HCT116 (cell line): ENCODE results near the gene KMT5C. TPM values are rescaled to one million over a fixed set of nuclear protein-coding genes. Genes with fewer than 3 reads are reported as not detected.

Source experiments
- ATAC-seq: fragments of 200-7000 bp; cut with Tn5 transposase; 2 replicates; pipeline ENCODE4 v1.9.1; 2020; ENCODE audit warnings: mild to moderate bottlenecking, moderate library complexity
- BruUV-seq: library from RNA; stranded (reverse); fragments of 400-500 nt; replicated peaks from 2 replicates; lab custom pipeline; 2021; lab: Mats Ljungman, UMichigan
- CTCF ChIA-PET: fragments of 300-600 bp; sonication (Branson Sonifier 250); formaldehyde crosslinking; loops from one replicate; lab custom pipeline; 2021; ENCODE audit warnings: antibody characterized with exemption; lab: Charles Lee
- POLR2A ChIA-PET: fragments of 300-600, 350-600 bp; sonication (Branson Sonifier 250); formaldehyde crosslinking; loops from one replicate; lab custom pipeline; 2021; ENCODE audit warnings: antibody characterized with exemption; lab: Charles Lee
- RAD21 ChIA-PET, 2 experiments: fragments of 300-600 bp; sonication (Branson Sonifier 250); formaldehyde crosslinking; loops; one replicate each; lab custom pipeline; 2023; ENCODE audit warnings: low total read pairs in 2 of 2; ENCODE audit not compliant: uncharacterized antibody in 2 of 2, unreplicated experiment in 2 of 2, low non-redundant PET in 1 of 2; lab: Charles Lee
- DNase-seq: peaks from one replicate; pipeline ENCODE4 v3.0.0-alpha.2; 2010; ENCODE audit warnings: low read depth, low spot score
- H2AFZ ChIP-seq: fragments of 200-600 bp; shearing (Covaris generic), sonication (generic); 2 replicates; pipeline ENCODE4 v1.6.1; 2017; ENCODE audit warnings: low read depth, mixed run types, mixed read lengths, antibody characterized with exemption, low read length; ENCODE audit not compliant: poor library complexity, severe bottlenecking
- H3K27ac ChIP-seq: 2 replicates; pipeline ENCODE4 v1.5.1; 2012; ENCODE audit warnings: low read depth, low read length
- H3K27me3 ChIP-seq: fragments of 200-600 bp; sonication (generic); 2 replicates; pipeline ENCODE4 v1.6.1; 2016; ENCODE audit warnings: mixed run types, low read length, mixed read lengths; ENCODE audit not compliant: insufficient read depth
- H3K36me3 ChIP-seq, 2 experiments: fragments of 200-500 bp in 1 of 2; fragments of 200-600 bp in 1 of 2; sonication (Bioruptor generic) in 1 of 2; sonication (generic) in 1 of 2; 2 replicates each; pipeline versions ENCODE4 v1.5.1 to v1.6.1; 2014 to 2016; ENCODE audit warnings: low read length in 2 of 2, inconsistent platforms in 1 of 2, mixed read lengths in 1 of 2, mixed run types in 1 of 2; ENCODE audit not compliant: insufficient read depth in 2 of 2, control insufficient read depth in 1 of 2
- H3K4me1 ChIP-seq, 2 experiments: fragments of 200-600 bp in 1 of 2; sonication (generic) in 1 of 2; 2 replicates each; pipeline versions ENCODE4 v1.5.1 to v1.6.1; 2012 to 2017; ENCODE audit warnings: low read length in 2 of 2, inconsistent platforms in 1 of 2, mild to moderate bottlenecking in 1 of 2, mixed read lengths in 1 of 2, mixed run types in 1 of 2, moderate library complexity in 1 of 2; ENCODE audit not compliant: insufficient read depth in 2 of 2, control insufficient read depth in 1 of 2
- H3K4me2 ChIP-seq: fragments of 200-600 bp; sonication (generic); 2 replicates; pipeline ENCODE4 v1.6.1; 2017; ENCODE audit warnings: mixed run types, low read length, mixed read lengths
- H3K4me3 ChIP-seq, 2 experiments: fragments of 200-600 bp in 1 of 2; sonication (generic) in 1 of 2; replicated peaks in 1 of 2; 2 replicates each; pipeline ENCODE4 v1.5.1; 2011 to 2016; ENCODE audit warnings: low read length in 2 of 2, control low read depth in 1 of 2, low read depth in 1 of 2, mild to moderate bottlenecking in 1 of 2, mixed read lengths in 1 of 2, mixed run types in 1 of 2
- H3K79me2 ChIP-seq: fragments of 200-600 bp; sonication (generic); 2 replicates; pipeline ENCODE4 v1.6.1; 2017; ENCODE audit warnings: mild to moderate bottlenecking, mixed run types, low read length, moderate library complexity, mixed read lengths; ENCODE audit not compliant: insufficient read depth
- H3K9ac ChIP-seq: fragments of 200-600 bp; sonication (generic); 2 replicates; pipeline ENCODE4 v1.6.1; 2016; ENCODE audit warnings: low read length, mixed read lengths
- H3K9me2 ChIP-seq: fragments of 200-600 bp; sonication (generic), shearing (Covaris generic); 2 replicates; pipeline ENCODE4 v1.6.1; 2017; ENCODE audit warnings: mixed run types, mild to moderate bottlenecking, moderate library complexity; ENCODE audit not compliant: insufficient read depth
- H3K9me3 ChIP-seq, 2 experiments: fragments of 200-500 bp in 1 of 2; fragments of 200-600 bp in 1 of 2; sonication (Bioruptor generic) in 1 of 2; sonication (generic) in 1 of 2; 2 replicates each; pipeline ENCODE4 v1.6.1; 2014 to 2017; ENCODE audit warnings: low read length in 2 of 2, mixed read lengths in 2 of 2, inconsistent platforms in 1 of 2, low read depth in 1 of 2, mild to moderate bottlenecking in 1 of 2, mixed run types in 1 of 2, moderate library complexity in 1 of 2; ENCODE audit not compliant: control insufficient read depth in 1 of 2, insufficient read depth in 1 of 2
- H4K20me1 ChIP-seq: fragments of 200-600 bp; sonication (generic), shearing (Covaris generic); 2 replicates; pipeline ENCODE4 v1.6.1; 2017; ENCODE audit warnings: mixed run types, mild to moderate bottlenecking, moderate library complexity; ENCODE audit not compliant: insufficient read depth
- CTCF ChIP-seq, 3 experiments: fragments of 200-600 bp in 1 of 3; sonication (generic) in 1 of 3; IDR thresholded peaks in 2 of 3; conservative IDR thresholded peaks in 1 of 3; 2 replicates each; pipeline ENCODE4 v1.5.1; 2012 to 2017; ENCODE audit warnings: low read depth in 2 of 3, low read length in 2 of 3, antibody characterized with exemption in 1 of 3, borderline replicate concordance in 1 of 3, control low read depth in 1 of 3, mild to moderate bottlenecking in 1 of 3, mixed read lengths in 1 of 3, mixed run types in 1 of 3, moderate library complexity in 1 of 3; ENCODE audit not compliant: insufficient read depth in 1 of 3
- EGR1 ChIP-seq: IDR thresholded peaks from 2 replicates; pipeline ENCODE4 v1.6.1; 2012; ENCODE audit warnings: low read depth
- EZH2phosphoT487 ChIP-seq: fragments of 200-600 bp; IDR thresholded peaks from 2 replicates; pipeline ENCODE4 v1.6.1; 2018; ENCODE audit warnings: antibody characterized with exemption, borderline replicate concordance
- FOSL1 ChIP-seq: IDR thresholded peaks from 2 replicates; pipeline ENCODE4 v1.6.1; 2012; ENCODE audit warnings: low read depth
- MAX ChIP-seq: IDR thresholded peaks from 2 replicates; pipeline ENCODE4 v1.6.1; 2012
- POLR2A ChIP-seq: IDR thresholded peaks from 2 replicates; pipeline ENCODE4 v1.7.0; 2011; ENCODE audit warnings: borderline replicate concordance; ENCODE audit not compliant: insufficient read depth, insufficient read length; ENCODE audit errors: extremely low read depth
- SIN3A ChIP-seq: IDR thresholded peaks from 2 replicates; pipeline ENCODE4 v1.6.1; 2012; ENCODE audit warnings: low read depth
- SRF ChIP-seq: IDR thresholded peaks from 2 replicates; pipeline ENCODE4 v1.6.1; 2012; ENCODE audit warnings: low read depth
- TCF7L2 ChIP-seq: IDR thresholded peaks from 2 replicates; pipeline ENCODE4 v1.7.0; 2011; ENCODE audit warnings: borderline replicate concordance, inconsistent platforms; ENCODE audit not compliant: insufficient read depth, insufficient read length; ENCODE audit errors: extremely low read depth
- YY1 ChIP-seq: IDR thresholded peaks from 2 replicates; pipeline ENCODE4 v1.6.1; 2011; ENCODE audit warnings: low read length, low read depth, moderate library complexity, mild to moderate bottlenecking; ENCODE audit not compliant: insufficient replicate concordance; ENCODE audit errors: extremely low read depth
- ZBTB33 ChIP-seq: IDR thresholded peaks from 2 replicates; pipeline ENCODE4 v1.6.1; 2011; ENCODE audit warnings: mild to moderate bottlenecking, low read length, moderate library complexity; ENCODE audit not compliant: insufficient replicate concordance; ENCODE audit errors: extremely low read depth
- ZFX ChIP-seq: fragments of 450-650 bp; IDR thresholded peaks from 2 replicates; pipeline ENCODE4 v1.6.1; 2017
- ZNF274 ChIP-seq: fragments of 200-500 bp; sonication (Bioruptor generic); IDR thresholded peaks from 2 replicates; pipeline ENCODE4 v1.6.1; 2014; ENCODE audit warnings: mild to moderate bottlenecking, low read depth, low read length, inconsistent platforms
- intact Hi-C: fragments of 100-400 bp; cut with micrococcal nuclease; formaldehyde crosslinking; loops from 2 replicates; pipeline ENCODE4 v1.10.0; 2022
- total RNA-seq: library from RNA; stranded (reverse); gene quantifications from one replicate; pipeline ENCODE4 v1.2.1, GENCODE V29; 2021; ENCODE audit not compliant: unreplicated experiment
- TF ChIP-seq, protein P1 (sequence below): IDR thresholded peaks from 2 replicates; pipeline ENCODE4 v1.6.1; 2012; ENCODE audit warnings: low read depth
- TF ChIP-seq, protein P2 (sequence below): IDR thresholded peaks from 2 replicates; pipeline ENCODE4 v1.6.1; 2012

KMT5C gene
- total RNA-seq, 1 experiment from 2014 or later = 27.5 TPM

DNA sequence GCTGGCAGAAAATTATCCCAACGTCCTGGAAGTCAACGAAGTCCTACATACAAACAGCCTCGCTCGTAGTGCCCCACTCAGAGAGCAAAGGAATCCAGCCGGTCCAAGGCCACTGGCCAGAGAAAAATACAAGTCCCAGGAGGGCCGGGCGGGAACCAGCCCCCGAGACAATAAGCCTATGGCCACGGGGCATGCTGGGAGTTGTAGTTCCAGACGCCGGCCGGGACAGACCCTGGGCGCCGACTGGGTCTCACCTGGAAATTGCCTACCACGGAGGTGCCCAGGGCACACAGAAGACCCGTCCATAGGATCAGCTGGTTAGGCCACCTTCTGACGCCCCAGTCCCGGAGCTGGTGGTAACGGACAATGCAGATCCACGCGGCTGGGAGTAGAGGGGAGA lies 19.9 kb upstream of the KMT5C start:
- ATAC-seq (peak; percentile 77), DNase-seq (no peak)
- Histone ChIP-seq H3K9me2 (no peaks in the 10 kb centered on the region), H4K20me1 (no peaks in the 10 kb centered on the region), H2AFZ (no peak overlapping the region), H3K4me1 (no peaks in the 10 kb centered on the region), H3K36me3 (no peaks in the 10 kb centered on the region), H3K4me3 (no peak overlapping the region), H3K79me2 (no peaks in the 10 kb centered on the region), H3K9me3 (no peaks in the 10 kb centered on the region), H3K4me2 (no peak overlapping the region), H3K27ac (no peak overlapping the region), H3K27me3 (no peaks in the 10 kb centered on the region), H3K9ac (no peak overlapping the region)
- POLR2A ChIA-PET = no interaction called here
- TF ChIP-seq EZH2phosphoT487 (no peak), CTCF (IDR thresholded peaks at IDR 0.05 in 2 of 3, conservative IDR thresholded peaks at IDR 0.05 in 1 of 3; ENCODE audit: borderline replicate concordance in 1 of 3, insufficient read depth in 1 of 3, low read depth in 2 of 3, low read length in 2 of 3) (no peak), POLR2A (no peak), ZBTB33 (no peak), ZFX (no peak), TCF7L2 (no peak), ZNF274 (no peak), SRF (no peak), FOSL1 (no peak), YY1 (no peak), SIN3A (no peak), EGR1 (no peak), MAX (no peak)
- TF ChIP-seq, protein P1, sequence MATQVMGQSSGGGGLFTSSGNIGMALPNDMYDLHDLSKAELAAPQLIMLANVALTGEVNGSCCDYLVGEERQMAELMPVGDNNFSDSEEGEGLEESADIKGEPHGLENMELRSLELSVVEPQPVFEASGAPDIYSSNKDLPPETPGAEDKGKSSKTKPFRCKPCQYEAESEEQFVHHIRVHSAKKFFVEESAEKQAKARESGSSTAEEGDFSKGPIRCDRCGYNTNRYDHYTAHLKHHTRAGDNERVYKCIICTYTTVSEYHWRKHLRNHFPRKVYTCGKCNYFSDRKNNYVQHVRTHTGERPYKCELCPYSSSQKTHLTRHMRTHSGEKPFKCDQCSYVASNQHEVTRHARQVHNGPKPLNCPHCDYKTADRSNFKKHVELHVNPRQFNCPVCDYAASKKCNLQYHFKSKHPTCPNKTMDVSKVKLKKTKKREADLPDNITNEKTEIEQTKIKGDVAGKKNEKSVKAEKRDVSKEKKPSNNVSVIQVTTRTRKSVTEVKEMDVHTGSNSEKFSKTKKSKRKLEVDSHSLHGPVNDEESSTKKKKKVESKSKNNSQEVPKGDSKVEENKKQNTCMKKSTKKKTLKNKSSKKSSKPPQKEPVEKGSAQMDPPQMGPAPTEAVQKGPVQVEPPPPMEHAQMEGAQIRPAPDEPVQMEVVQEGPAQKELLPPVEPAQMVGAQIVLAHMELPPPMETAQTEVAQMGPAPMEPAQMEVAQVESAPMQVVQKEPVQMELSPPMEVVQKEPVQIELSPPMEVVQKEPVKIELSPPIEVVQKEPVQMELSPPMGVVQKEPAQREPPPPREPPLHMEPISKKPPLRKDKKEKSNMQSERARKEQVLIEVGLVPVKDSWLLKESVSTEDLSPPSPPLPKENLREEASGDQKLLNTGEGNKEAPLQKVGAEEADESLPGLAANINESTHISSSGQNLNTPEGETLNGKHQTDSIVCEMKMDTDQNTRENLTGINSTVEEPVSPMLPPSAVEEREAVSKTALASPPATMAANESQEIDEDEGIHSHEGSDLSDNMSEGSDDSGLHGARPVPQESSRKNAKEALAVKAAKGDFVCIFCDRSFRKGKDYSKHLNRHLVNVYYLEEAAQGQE = no peak
- TF ChIP-seq, protein P2, sequence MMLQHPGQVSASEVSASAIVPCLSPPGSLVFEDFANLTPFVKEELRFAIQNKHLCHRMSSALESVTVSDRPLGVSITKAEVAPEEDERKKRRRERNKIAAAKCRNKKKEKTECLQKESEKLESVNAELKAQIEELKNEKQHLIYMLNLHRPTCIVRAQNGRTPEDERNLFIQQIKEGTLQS = no peak
- intact Hi-C loops = no loop called here
- CTCF ChIA-PET = no interaction called here
- RAD21 ChIA-PET = no interaction called here
- BruUV-seq = no TSS peak
